HS-27A (cell line): ENCODE results near the gene DNAAF5.

Source experiments
- DNase-seq: peaks from one replicate; pipeline ENCODE4 v3.0.0-alpha.2; 2012; ENCODE audit warnings: low read depth, missing footprints

The DNAAF5 gene

GRCh38 chr7:834277-834676 lies 107.8 kb downstream of the DNAAF5 start:
- DNase-seq: no peak

DNA sequence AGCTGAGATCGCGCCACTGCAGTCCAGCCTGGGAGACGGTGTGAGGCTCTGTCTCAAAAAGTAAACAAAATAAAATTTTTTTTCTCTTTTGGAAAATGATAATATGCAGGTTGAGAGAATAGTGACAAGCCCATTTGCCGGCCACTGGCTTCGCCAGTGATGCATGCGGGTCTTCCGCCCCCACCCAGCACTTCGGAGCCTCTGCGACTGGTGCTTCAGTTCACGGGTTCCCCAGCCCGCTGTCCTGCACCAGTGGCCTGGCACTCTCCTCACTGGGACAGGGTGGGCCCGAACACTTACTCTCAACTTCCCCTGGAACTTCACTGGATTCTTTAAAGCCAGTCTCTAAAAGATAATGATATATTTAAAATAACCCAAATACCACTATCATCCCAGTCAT lies 108.5 kb downstream of the DNAAF5 start:
- no peak for DNase-seq

DNA sequence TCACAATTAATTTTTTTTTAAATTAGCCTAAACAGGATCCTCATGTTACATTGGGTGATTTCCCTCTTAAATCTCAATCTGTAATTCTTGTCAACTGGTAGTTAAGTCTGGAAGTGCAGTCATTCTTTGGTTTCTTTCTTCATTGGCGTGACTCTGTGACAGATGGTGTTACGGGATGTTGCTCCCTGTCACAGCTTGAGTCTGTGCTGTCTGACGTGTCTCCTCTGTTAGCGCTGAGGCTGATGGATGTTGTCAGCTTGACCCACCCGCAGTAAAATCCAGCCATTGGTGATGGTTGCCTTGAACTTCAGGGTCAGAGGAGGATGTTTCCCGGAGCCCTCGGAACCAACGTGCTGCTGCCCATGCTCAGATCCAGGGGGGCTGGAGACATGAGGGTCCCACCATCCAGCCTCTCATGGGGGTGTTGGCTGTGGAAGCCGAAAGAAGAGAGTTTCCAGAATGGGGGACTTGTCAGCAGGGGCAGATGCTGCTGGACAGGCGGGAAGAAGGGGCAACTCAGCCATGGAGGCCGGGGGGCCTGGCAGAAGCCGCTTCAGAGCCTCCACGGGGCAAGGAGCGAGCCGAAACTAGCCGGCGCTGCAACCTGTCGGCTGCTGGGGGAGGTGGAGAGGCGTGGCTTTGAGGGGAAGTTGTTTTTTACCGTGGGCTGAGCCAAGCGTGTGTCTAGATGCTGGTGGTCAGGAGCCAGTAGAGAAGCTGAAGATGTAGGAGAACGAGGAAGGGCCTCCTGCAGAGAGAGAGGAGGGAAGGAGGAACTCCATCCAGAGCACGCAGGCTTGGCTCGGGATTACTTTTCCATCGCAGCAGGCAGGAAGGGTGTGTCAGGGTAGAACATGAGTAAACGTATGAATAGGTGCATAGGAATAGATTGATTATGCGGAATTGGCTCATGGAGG lies 109.2 kb downstream of the DNAAF5 start:
- no peak for DNase-seq
